ENCODE measurements around the gene BLTP2. TPM values are rescaled to one million over a fixed set of nuclear protein-coding genes. Genes with fewer than 3 reads are reported as not detected.

BLTP2 gene
- total RNA-seq, 1 experiment from 2014 or later: 139 TPM

- DNase-seq (ENCODE audit: low spot score) (no peak), ATAC-seq (no peak)
- ChIA-PET CTCF (no interaction called here), POLR2A (no interaction called here)
- Mint-ChIP-seq H3K36me3 (peaks cover 89% of the 10 kb centered on the region), H3K27ac (no peak overlapping the region), H3K4me1 (no peaks in the 10 kb centered on the region), H3K4me3 (no peak overlapping the region), H3K9me3 (no peaks in the 10 kb centered on the region), H3K27me3 (ENCODE audit: low read depth) (no peaks in the 10 kb centered on the region)
- TF ChIP-seq ELF4 (CRISPR knock-in tag; IDR thresholded peaks at IDR 0.05; ENCODE audit: low read depth) (no peak), NFATC4 (CRISPR knock-in tag; IDR thresholded peaks at IDR 0.05) (no peak), PRRX2 (CRISPR knock-in tag; IDR thresholded peaks at IDR 0.05) (no peak), AFF4 (CRISPR knock-in tag; IDR thresholded peaks at IDR 0.05; ENCODE audit: borderline replicate concordance) (no peak), RELA (CRISPR knock-in tag; IDR thresholded peaks at IDR 0.05; ENCODE audit: borderline replicate concordance) (no peak)
- TF ChIP-seq, protein P1, sequence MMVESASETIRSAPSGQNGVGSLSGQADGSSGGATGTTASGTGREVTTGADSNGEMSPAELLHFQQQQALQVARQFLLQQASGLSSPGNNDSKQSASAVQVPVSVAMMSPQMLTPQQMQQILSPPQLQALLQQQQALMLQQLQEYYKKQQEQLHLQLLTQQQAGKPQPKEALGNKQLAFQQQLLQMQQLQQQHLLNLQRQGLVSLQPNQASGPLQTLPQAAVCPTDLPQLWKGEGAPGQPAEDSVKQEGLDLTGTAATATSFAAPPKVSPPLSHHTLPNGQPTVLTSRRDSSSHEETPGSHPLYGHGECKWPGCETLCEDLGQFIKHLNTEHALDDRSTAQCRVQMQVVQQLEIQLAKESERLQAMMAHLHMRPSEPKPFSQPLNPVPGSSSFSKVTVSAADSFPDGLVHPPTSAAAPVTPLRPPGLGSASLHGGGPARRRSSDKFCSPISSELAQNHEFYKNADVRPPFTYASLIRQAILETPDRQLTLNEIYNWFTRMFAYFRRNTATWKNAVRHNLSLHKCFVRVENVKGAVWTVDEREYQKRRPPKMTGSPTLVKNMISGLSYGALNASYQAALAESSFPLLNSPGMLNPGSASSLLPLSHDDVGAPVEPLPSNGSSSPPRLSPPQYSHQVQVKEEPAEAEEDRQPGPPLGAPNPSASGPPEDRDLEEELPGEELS (CRISPR knock-in tag; IDR thresholded peaks at IDR 0.05): no peak
These were observed 44.1 kb upstream of the BLTP2 start for GRCh38 chr17:28689011-28689410.

- H3K36me3 Mint-ChIP-seq: peaks cover 87% of the 10 kb centered on the region
- no peaks in the 10 kb centered on the region for H3K27me3 Mint-ChIP-seq (ENCODE audit: low read depth)
- ATAC-seq: no peak
- ChIA-PET POLR2A (no interaction called here), CTCF (no interaction called here)
- no peaks in the 10 kb centered on the region for H3K4me1 Mint-ChIP-seq
- no peak for DNase-seq (ENCODE audit: low spot score)
- no peak overlapping the region for H3K27ac Mint-ChIP-seq
- no peak overlapping the region for H3K4me3 Mint-ChIP-seq
- no peak for TF ChIP-seq TEAD4 (CRISPR knock-in tag; IDR thresholded peaks at IDR 0.05)
- TF ChIP-seq HMGA2 (CRISPR knock-in tag; IDR thresholded peaks at IDR 0.05): no peak
- no peak for TF ChIP-seq NR2C2 (CRISPR knock-in tag; IDR thresholded peaks at IDR 0.05)
- no peak for TF ChIP-seq E2F5 (CRISPR knock-in tag; IDR thresholded peaks at IDR 0.05)
- TF ChIP-seq SOX15 (CRISPR knock-in tag; IDR thresholded peaks at IDR 0.05): no peak
- no peak for TF ChIP-seq KAT7 (CRISPR knock-in tag; IDR thresholded peaks at IDR 0.05; ENCODE audit: borderline replicate concordance)
- no peak for TF ChIP-seq ATF3 (CRISPR knock-in tag; conservative IDR thresholded peaks at IDR 0.05)
- TF ChIP-seq FOXP1 (CRISPR knock-in tag; IDR thresholded peaks at IDR 0.05; ENCODE audit: borderline replicate concordance): no peak
- TF ChIP-seq, protein P2, sequence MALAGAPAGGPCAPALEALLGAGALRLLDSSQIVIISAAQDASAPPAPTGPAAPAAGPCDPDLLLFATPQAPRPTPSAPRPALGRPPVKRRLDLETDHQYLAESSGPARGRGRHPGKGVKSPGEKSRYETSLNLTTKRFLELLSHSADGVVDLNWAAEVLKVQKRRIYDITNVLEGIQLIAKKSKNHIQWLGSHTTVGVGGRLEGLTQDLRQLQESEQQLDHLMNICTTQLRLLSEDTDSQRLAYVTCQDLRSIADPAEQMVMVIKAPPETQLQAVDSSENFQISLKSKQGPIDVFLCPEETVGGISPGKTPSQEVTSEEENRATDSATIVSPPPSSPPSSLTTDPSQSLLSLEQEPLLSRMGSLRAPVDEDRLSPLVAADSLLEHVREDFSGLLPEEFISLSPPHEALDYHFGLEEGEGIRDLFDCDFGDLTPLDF (CRISPR knock-in tag; IDR thresholded peaks at IDR 0.05): no peak
- H3K9me3 Mint-ChIP-seq: no peaks in the 10 kb centered on the region
These were observed 43.5 kb upstream of the BLTP2 start for GRCh38 chr17:28688481-28688880.

GRCh38 chr17:28686296-28686695 is 41.3 kb upstream of the BLTP2 start:
- H3K9me3 Mint-ChIP-seq: no peaks in the 10 kb centered on the region
- TF ChIP-seq JUN (CRISPR knock-in tag; IDR thresholded peaks at IDR 0.05) (no peak), OVOL2 (CRISPR knock-in tag; IDR thresholded peaks at IDR 0.05; ENCODE audit: borderline replicate concordance) (no peak), ZNF671 (CRISPR knock-in tag; IDR thresholded peaks at IDR 0.05) (no peak), ZNF281 (CRISPR knock-in tag; IDR thresholded peaks at IDR 0.05) (no peak)
- TF ChIP-seq, protein P3, sequence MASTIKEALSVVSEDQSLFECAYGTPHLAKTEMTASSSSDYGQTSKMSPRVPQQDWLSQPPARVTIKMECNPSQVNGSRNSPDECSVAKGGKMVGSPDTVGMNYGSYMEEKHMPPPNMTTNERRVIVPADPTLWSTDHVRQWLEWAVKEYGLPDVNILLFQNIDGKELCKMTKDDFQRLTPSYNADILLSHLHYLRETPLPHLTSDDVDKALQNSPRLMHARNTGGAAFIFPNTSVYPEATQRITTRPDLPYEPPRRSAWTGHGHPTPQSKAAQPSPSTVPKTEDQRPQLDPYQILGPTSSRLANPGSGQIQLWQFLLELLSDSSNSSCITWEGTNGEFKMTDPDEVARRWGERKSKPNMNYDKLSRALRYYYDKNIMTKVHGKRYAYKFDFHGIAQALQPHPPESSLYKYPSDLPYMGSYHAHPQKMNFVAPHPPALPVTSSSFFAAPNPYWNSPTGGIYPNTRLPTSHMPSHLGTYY (CRISPR knock-in tag; IDR thresholded peaks at IDR 0.05): no peak

More at GRCh38 chr17:28686296-28686695, 41.3 kb upstream of the BLTP2 start:
- no peak for DNase-seq (ENCODE audit: low spot score)
- ATAC-seq: no peak
- POLR2A ChIA-PET: no interaction called here
- Mint-ChIP-seq H3K4me3 (no peak overlapping the region), H3K36me3 (peaks cover 97% of the 10 kb centered on the region), H3K27me3 (ENCODE audit: low read depth) (no peaks in the 10 kb centered on the region), H3K27ac (no peak overlapping the region), H3K4me1 (no peaks in the 10 kb centered on the region)
- CTCF ChIA-PET: no interaction called here

All from WTC11 (cell line).